D721Med (cell line): Measurements from ENCODE around the gene LYPD4.

ENCODE experiments used
- DNase-seq: peaks from one replicate; pipeline ENCODE4 v3.0.0; 2011; ENCODE audit warnings: low spot score; ENCODE audit not compliant: insufficient read length
- FAIRE-seq: peaks from 2 replicates; lab custom pipeline; 2011; peaks lifted over from hg19 to GRCh38; lab: Jason Lieb, UNC
- TF ChIP-seq, protein P1 (sequence below): IDR thresholded peaks from 2 replicates; pipeline ENCODE4 v1.5.1; 2012; ENCODE audit warnings: mild to moderate bottlenecking, control low read depth; ENCODE audit not compliant: insufficient read depth; ENCODE audit errors: missing control alignments

LYPD4 gene

DNA sequence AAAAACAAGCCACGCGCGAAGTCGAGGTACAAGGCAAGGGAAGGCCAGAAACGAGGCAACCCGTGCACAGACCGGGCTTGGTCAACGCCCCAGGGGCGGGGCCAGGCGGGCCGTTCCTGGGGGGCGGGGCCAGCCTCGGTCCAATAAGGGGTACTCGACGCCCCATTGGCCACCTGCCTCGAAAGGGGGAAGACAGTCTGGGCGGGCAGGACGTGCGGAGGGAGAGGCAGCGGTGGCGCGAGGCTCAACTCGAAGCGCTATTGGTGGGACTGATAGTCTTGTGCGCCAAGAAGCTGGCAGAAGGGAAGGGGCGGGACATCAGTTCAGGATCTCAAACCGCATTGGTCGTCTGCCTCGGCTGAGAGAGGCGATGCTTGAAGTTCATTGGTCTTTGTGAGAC, at the start of gene LYPD4:
Gene LYPD4, minus strand, starts transcription at position 83 of the 400 bp plus-strand sequence. CDS start 5,398 bp downstream, outside the sequence.
- TF ChIP-seq, protein P1, sequence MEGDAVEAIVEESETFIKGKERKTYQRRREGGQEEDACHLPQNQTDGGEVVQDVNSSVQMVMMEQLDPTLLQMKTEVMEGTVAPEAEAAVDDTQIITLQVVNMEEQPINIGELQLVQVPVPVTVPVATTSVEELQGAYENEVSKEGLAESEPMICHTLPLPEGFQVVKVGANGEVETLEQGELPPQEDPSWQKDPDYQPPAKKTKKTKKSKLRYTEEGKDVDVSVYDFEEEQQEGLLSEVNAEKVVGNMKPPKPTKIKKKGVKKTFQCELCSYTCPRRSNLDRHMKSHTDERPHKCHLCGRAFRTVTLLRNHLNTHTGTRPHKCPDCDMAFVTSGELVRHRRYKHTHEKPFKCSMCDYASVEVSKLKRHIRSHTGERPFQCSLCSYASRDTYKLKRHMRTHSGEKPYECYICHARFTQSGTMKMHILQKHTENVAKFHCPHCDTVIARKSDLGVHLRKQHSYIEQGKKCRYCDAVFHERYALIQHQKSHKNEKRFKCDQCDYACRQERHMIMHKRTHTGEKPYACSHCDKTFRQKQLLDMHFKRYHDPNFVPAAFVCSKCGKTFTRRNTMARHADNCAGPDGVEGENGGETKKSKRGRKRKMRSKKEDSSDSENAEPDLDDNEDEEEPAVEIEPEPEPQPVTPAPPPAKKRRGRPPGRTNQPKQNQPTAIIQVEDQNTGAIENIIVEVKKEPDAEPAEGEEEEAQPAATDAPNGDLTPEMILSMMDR, result no peak
- no peak for FAIRE-seq
- DNase-seq, result no peak

- DNase-seq, result no peak
- no peak for FAIRE-seq
- TF ChIP-seq, protein P1, result no peak
Observed at GRCh38 chr19:41893899-41894298, 49.4 kb upstream of the LYPD4 start.

DNA sequence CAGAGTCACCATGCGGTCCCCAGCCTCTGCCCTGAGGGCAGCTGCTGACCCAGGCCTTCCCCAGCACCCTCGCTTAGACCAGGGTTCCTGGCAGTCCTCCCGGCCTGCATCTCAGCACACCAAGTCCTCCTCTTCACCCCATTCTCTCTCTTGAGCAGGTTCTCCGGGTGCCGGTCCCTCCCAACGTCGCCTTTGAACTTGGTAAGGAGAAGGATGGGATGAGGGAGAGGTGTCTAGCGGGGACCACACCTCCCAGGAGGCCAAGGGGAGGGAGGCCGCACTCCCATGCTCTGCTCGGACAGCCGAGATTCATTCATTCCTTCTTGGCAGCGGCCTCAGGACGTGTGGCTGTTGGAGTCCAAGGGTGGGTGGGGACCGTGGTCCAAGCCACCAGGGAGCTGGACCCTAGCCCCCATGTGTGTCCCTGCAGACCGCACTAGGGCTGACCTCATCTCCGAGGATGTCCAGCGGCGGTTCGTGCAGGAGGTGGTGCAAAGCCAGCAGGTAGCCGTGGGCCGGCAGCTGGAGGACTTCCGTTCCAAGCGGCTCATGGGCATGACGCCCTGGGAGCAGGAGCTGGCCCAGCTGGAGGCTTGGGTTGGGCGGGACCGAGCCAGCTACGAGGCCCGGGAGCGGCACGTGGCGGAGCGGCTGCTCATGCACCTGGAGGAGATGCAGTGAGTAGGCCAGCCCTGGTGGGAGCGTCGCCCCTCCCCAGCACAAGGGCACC, 47.9 kb upstream of the LYPD4 start:
- TF ChIP-seq, protein P1, result no peak

GRCh38 chr19:41890936-41891335, 46.5 kb upstream of the LYPD4 start:
- FAIRE-seq (no peak), DNase-seq (no peak)
- TF ChIP-seq, protein P1, result no peak

More for the DNA sequence above, 47.9 kb upstream of the LYPD4 start:
- DNase-seq, result no peak
- FAIRE-seq, result no peak

DNA sequence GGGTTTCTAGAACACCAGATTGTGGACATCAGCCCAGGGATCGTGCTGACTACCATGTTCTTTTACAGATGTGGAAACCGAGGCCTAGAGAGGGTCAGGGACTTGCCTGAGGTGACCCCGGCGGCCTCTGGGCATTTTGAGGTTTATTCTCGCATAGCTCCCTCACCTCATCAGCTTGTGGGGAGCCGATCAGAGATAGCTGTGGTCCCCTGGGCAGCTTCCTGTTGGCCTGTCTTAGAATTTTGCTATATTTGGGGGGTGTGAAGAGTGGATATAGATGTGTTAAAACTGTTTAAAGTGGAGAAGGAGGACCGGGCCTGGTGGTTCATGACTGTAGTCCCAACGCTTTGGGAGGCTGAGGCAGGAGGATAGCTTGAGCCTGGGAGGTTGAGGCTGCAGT, 45.4 kb upstream of the LYPD4 start:
- TF ChIP-seq, protein P1, result no peak
- FAIRE-seq (no peak), DNase-seq (no peak)

GRCh38 chr19:41888926-41889325, 44.4 kb upstream of the LYPD4 start:
- DNase-seq (no peak), FAIRE-seq (no peak)
- TF ChIP-seq, protein P1, result no peak

DNA sequence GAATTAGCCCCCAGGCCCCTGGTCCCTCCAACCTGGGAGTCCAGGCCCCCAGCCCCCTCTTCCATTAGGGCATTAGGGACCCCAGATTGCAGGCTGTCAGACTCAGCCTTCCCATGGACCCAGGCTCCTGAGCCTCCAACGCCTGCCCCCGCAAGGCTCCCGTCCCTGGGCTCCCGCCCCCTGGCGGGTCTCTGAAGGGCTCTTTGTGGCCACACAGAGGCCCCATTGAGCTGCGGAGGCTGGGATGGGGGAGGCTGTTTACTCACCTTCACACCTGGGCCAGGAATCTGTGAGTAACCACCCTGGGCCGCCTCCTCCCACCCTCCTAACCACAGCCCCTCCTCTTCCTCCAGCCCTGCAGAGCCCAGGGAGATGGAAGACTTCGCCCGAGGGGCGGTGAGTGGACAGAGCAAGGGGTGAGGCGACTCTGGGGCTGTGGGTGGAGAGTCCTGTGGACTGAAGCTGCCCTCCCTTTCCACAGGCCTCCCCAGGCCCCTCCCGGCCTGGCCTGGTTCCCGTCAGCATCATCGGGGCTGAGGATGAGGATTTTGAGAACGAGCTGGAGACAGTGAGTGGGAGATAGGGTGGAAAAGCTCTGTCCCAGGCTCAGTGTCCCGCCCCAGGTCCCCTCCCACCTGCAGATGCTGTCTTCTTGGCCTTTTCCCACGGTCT, 43.4 kb upstream of the LYPD4 start:
- no peak for DNase-seq
- FAIRE-seq, result no peak

More for the DNA sequence above, 43.4 kb upstream of the LYPD4 start:
- TF ChIP-seq, protein P1, result no peak
